Skeletal muscle tissue (tissue), 4 donors: ENCODE data around the gene FRS3. TPM values are rescaled to one million over a fixed set of nuclear protein-coding genes. Genes with fewer than 3 reads are reported as not detected.

Experiments
- H3K27ac ChIP-seq: one replicate; pipeline ENCODE4 v1.7.0; 2013; ENCODE audit warnings: mild to moderate bottlenecking, low read depth, low read length, inconsistent platforms
- H3K27me3 ChIP-seq, 3 donors: one replicate each; pipeline ENCODE4 v1.7.0; 2013; ENCODE audit warnings: low read length in 3 of 3; ENCODE audit not compliant: control insufficient read depth in 3 of 3, insufficient read depth in 3 of 3
- H3K36me3 ChIP-seq, 3 donors: one replicate each; pipeline ENCODE4 v1.7.0; 2013; ENCODE audit warnings: low read length in 3 of 3; ENCODE audit not compliant: control insufficient read depth in 3 of 3, insufficient read depth in 3 of 3
- H3K4me1 ChIP-seq, 3 donors: one replicate each; pipeline ENCODE4 v1.7.0; 2013; ENCODE audit warnings: low read length in 3 of 3, mild to moderate bottlenecking in 3 of 3; ENCODE audit not compliant: control insufficient read depth in 3 of 3, insufficient read depth in 3 of 3
- H3K4me3 ChIP-seq, 3 donors: one replicate each; pipeline ENCODE4 v1.7.0; 2013; ENCODE audit warnings: low read length in 3 of 3
- H3K9ac ChIP-seq, 3 donors: one replicate each; pipeline ENCODE4 v1.7.0; 2013; ENCODE audit warnings: low read length in 3 of 3, mild to moderate bottlenecking in 3 of 3, moderate library complexity in 2 of 3, low read depth in 1 of 3
- H3K9me3 ChIP-seq, 3 donors: one replicate each; pipeline ENCODE4 v1.7.0; 2013; ENCODE audit warnings: low read length in 3 of 3; ENCODE audit not compliant: control insufficient read depth in 3 of 3
- total RNA-seq: library from RNA; depleted of rRNA; stranded (reverse); fragments of >200 nt; gene quantifications from one replicate; pipeline ENCODE4 v1.2.3, GENCODE V29; 2014
- donor health status: Osteomylitis.

Gene FRS3
- total RNA-seq, 1 donor from 2014 or later = 1.6 TPM

GRCh38 chr6:41747256-41748101, 32.2 kb downstream of the FRS3 start, which contains the start of gene PGC:
PGC (minus strand) TSS chr6:41747397; CDS start chr6:41747334, 63 bp downstream.
- Histone ChIP-seq H3K4me1 (no peaks in the 10 kb centered on the region), H3K27me3 (no peaks in the 10 kb centered on the region), H3K27ac (no peak within 1 kb of the TSS), H3K9me3 (no peaks in the 10 kb centered on the region), H3K9ac (no peak within 1 kb of the TSS), H3K36me3 (no peaks in the 10 kb centered on the region), H3K4me3 (no peak within 1 kb of the TSS)

GRCh38 chr6:41746107-41746506, 33.6 kb downstream of the FRS3 start:
- no peak overlapping the region for H3K9ac ChIP-seq
- no peaks in the 10 kb centered on the region for H3K4me1 ChIP-seq
- H3K27me3 ChIP-seq = no peaks in the 10 kb centered on the region
- H3K36me3 ChIP-seq = no peaks in the 10 kb centered on the region
- no peak overlapping the region for H3K4me3 ChIP-seq
- H3K9me3 ChIP-seq = no peaks in the 10 kb centered on the region
- no peak overlapping the region for H3K27ac ChIP-seq

GRCh38 chr6:41744236-41744787, 35.4 kb downstream of the FRS3 start:
- H3K9me3 ChIP-seq = no peaks in the 10 kb centered on the region
- no peak overlapping the region for H3K4me3 ChIP-seq
- no peak overlapping the region for H3K27ac ChIP-seq
- H3K9ac ChIP-seq = no peak overlapping the region
- peaks cover 0 to 2% (median 0%) of the 10 kb centered on the region in 3 donors for H3K4me1 ChIP-seq
- H3K27me3 ChIP-seq = peaks cover 0 to 5% (median 0%) of the 10 kb centered on the region in 3 donors
- no peaks in the 10 kb centered on the region for H3K36me3 ChIP-seq

- H3K4me1 ChIP-seq = peaks cover 0 to 2% (median 0%) of the 10 kb centered on the region in 3 donors
- H3K27me3 ChIP-seq = peaks cover 0 to 5% (median 0%) of the 10 kb centered on the region in 3 donors
- no peak overlapping the region for H3K27ac ChIP-seq
- H3K36me3 ChIP-seq = no peaks in the 10 kb centered on the region
- no peaks in the 10 kb centered on the region for H3K9me3 ChIP-seq
- H3K4me3 ChIP-seq = no peak overlapping the region
- no peak overlapping the region for H3K9ac ChIP-seq
These were observed 36.1 kb downstream of the FRS3 start for GRCh38 chr6:41743406-41744235.

GRCh38 chr6:41741625-41742490, 37.8 kb downstream of the FRS3 start:
- Histone ChIP-seq H3K36me3 (no peaks in the 10 kb centered on the region), H3K4me1 (peaks cover 0 to 2% (median 0%) of the 10 kb centered on the region in 3 donors), H3K27me3 (peaks cover 0 to 5% (median 0%) of the 10 kb centered on the region in 3 donors), H3K9me3 (no peaks in the 10 kb centered on the region), H3K4me3 (no peak overlapping the region), H3K9ac (no peak overlapping the region), H3K27ac (no peak overlapping the region)

DNA sequence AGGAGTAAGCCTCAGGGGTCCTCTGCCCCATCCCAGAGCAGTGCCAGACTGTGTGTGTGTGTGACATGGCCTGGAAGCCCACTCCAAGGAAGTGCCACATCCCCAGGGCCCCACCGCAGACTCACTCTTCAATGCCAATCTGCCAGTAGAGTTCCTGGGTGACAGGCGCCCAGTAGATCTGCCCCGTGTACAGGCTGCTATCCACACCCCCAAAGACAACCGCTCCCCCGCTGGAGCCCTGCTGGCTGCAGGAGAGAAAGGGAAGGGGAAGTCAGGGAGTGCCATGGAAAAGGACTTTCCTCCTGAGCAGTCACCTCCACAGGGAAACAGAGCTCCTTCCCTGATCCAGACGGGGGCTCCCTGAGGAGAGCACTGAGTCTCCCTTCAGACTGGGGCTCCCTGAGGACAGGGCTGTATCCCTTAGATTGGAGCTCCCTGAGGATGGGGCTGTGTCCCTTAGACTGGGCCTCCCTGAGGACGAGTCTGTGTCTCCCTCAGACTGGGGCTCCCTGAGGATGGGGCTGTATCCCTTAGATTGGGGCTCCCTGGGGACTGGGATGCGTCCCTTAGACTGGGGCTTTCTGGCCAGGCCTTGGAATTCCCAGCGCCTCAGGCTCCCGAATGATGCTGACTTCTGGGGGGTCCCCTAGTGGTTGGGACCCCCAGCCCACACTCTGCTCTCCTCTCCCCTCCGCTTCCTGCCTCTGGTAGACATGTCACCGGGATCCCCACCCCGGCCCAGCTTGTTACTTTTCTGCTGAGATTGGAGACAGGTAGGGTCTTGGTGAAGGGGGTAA, 39.1 kb downstream of the FRS3 start:
- Histone ChIP-seq H3K36me3 (no peaks in the 10 kb centered on the region), H3K9ac (no peak overlapping the region), H3K4me3 (no peak overlapping the region), H3K4me1 (peaks cover 5 to 6% (median 6%) of the 10 kb centered on the region in 3 donors), H3K27me3 (peaks cover 0 to 5% (median 0%) of the 10 kb centered on the region in 3 donors), H3K27ac (no peak overlapping the region), H3K9me3 (no peaks in the 10 kb centered on the region)

GRCh38 chr6:41739041-41739440, 40.7 kb downstream of the FRS3 start:
- no peak overlapping the region for H3K9ac ChIP-seq
- no peak overlapping the region for H3K4me3 ChIP-seq
- no peak overlapping the region for H3K27ac ChIP-seq
- no peaks in the 10 kb centered on the region for H3K36me3 ChIP-seq
- peaks cover 6 to 7% (median 6%) of the 10 kb centered on the region in 3 donors for H3K4me1 ChIP-seq
- peaks cover 0 to 5% (median 0%) of the 10 kb centered on the region in 3 donors for H3K27me3 ChIP-seq
- no peaks in the 10 kb centered on the region for H3K9me3 ChIP-seq

- Histone ChIP-seq H3K9ac (no peak overlapping the region), H3K27ac (no peak overlapping the region), H3K27me3 (peaks cover 0 to 5% (median 0%) of the 10 kb centered on the region in 3 donors), H3K4me1 (peaks cover 18 to 20% (median 20%) of the 10 kb centered on the region in 3 donors), H3K36me3 (peaks cover 0 to under 1% (median 0%) of the 10 kb centered on the region in 3 donors), H3K4me3 (no peak overlapping the region), H3K9me3 (no peaks in the 10 kb centered on the region)
These were observed 42.0 kb downstream of the FRS3 start for GRCh38 chr6:41737591-41738130.
